Astrocyte of the spinal cord (primary cell): ENCODE data around the gene NRXN3.

Experiments used
- DNase-seq: peaks from one replicate; pipeline ENCODE4 v3.0.0; 2011; ENCODE audit warnings: low read depth, low spot score
- H3K4me3 ChIP-seq: 2 replicates; pipeline ENCODE4 v1.5.1; 2011; ENCODE audit warnings: low read depth, mild to moderate bottlenecking, low read length, moderate library complexity
- CTCF ChIP-seq: IDR thresholded peaks from 2 replicates; pipeline ENCODE4 v1.5.1; 2012; ENCODE audit warnings: low read depth, mild to moderate bottlenecking, low read length, inconsistent platforms
- in situ Hi-C: cut with HindIII; loops from 2 replicates; pipeline ENCODE4 v1.10.0; 2017; ENCODE audit warnings: low sequenced_read_pairs

Gene NRXN3

GRCh38 chr14:78638926-78639325, 468.8 kb downstream of the NRXN3 start:
- DNase-seq = no peak
- H3K4me3 ChIP-seq = no peak overlapping the region
- in situ Hi-C loops = no loop called here
- TF ChIP-seq CTCF = no peak

GRCh38 chr14:78644824-78645559, 474.8 kb downstream of the NRXN3 start:
- TF ChIP-seq CTCF = no peak
- no peak for DNase-seq
- in situ Hi-C loops = no loop called here
- no peak overlapping the region for H3K4me3 ChIP-seq

- DNase-seq = no peak
- in situ Hi-C loops = no loop called here
- no peak overlapping the region for H3K4me3 ChIP-seq
- TF ChIP-seq CTCF = no peak
Observed at GRCh38 chr14:78652727-78653126, 482.6 kb downstream of the NRXN3 start.

DNA sequence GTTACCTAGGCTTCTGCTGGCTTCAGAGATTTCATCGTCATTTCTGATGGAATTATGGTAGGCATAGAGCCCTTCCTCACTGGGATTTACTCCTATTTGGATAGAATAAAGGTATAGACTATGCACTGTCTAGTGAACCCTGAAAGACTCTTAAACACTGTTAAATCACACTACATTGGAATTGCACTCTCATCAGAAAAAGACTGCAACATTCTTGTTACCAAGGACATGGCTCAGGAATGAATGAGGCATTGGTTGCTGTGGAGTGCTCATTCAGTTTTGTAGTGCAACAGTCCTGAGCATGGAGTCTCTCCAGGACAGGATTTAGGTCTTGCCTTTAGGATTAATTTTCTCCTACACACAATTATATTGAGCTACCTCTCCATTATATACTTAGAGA, 483.0 kb downstream of the NRXN3 start:
- in situ Hi-C loops = no loop called here
- no peak for TF ChIP-seq CTCF
- no peak for DNase-seq
- no peak overlapping the region for H3K4me3 ChIP-seq

GRCh38 chr14:78657451-78657850, 487.3 kb downstream of the NRXN3 start:
- H3K4me3 ChIP-seq = no peak overlapping the region
- no peak for DNase-seq
- in situ Hi-C loops = no loop called here
- no peak for TF ChIP-seq CTCF

- no peak overlapping the region for H3K4me3 ChIP-seq
- in situ Hi-C loops = no loop called here
- DNase-seq = no peak
- no peak for TF ChIP-seq CTCF
Observed at GRCh38 chr14:78664841-78665240, 494.7 kb downstream of the NRXN3 start.
